A549 (cell line): ENCODE data around the gene PAPSS2. TPM values are rescaled to one million over a fixed set of nuclear protein-coding genes. Genes with fewer than 3 reads are reported as not detected.

Experiments used
- ATAC-seq, 2 experiments: fragments of 200-7000 bp in 1 of 2; fragments of >200 bp in 1 of 2; cut with Nextera tagmentation in 1 of 2; cut with Tn5 transposase in 1 of 2; 3 replicates each; pipeline versions ENCODE4 v1.8.0 to v1.9.1; 2018 to 2020; ENCODE audit warnings: mild to moderate bottlenecking in 1 of 2, moderate library complexity in 1 of 2
- CTCF ChIA-PET: fragments of 300-600 bp; sonication (Branson Sonifier 250); formaldehyde crosslinking; extraction: SDS; loops from one replicate; lab custom pipeline; 2021; ENCODE audit warnings: antibody characterized with exemption, inconsistent platforms; lab: Yijun Ruan, JAX
- POLR2A ChIA-PET: fragments of 350-600 bp; formaldehyde crosslinking; extraction: SDS; loops from one replicate; lab custom pipeline; 2021; ENCODE audit warnings: antibody characterized with exemption, inconsistent platforms; lab: Yijun Ruan, JAX
- DNase-seq, 2 experiments: peaks; one replicate each; pipeline versions ENCODE4 v3.0.0 to v3.0.0-alpha.2; 2011 to 2016; ENCODE audit warnings: low read depth in 1 of 2, low spot score in 1 of 2
- FAIRE-seq: peaks from 2 replicates; lab custom pipeline; 2011; peaks lifted over from hg19 to GRCh38; lab: Jason Lieb, UNC
- H3K27ac ChIP-seq, 2 experiments: fragments of >200 bp; sonication (Bioruptor Twin); formaldehyde crosslinking; 3 replicates each; pipeline ENCODE4 v1.5.1; 2016 to 2017
- H3K4me1 ChIP-seq: fragments of >200 bp; sonication (Bioruptor Twin); formaldehyde crosslinking; 3 replicates; pipeline ENCODE4 v1.6.1; 2016
- H3K4me2 ChIP-seq: fragments of >200 bp; sonication (Bioruptor Twin); formaldehyde crosslinking; 3 replicates; pipeline ENCODE4 v1.6.1; 2016
- H3K4me3 ChIP-seq: fragments of >200 bp; sonication (Bioruptor Twin); formaldehyde crosslinking; 3 replicates; pipeline ENCODE4 v1.5.1; 2016
- H3K9me3 ChIP-seq: fragments of >200 bp; sonication (Bioruptor Twin); formaldehyde crosslinking; 3 replicates; pipeline ENCODE4 v1.6.1; 2016
- CBX2 ChIP-seq: fragments of 200-600 bp; sonication (generic); IDR thresholded peaks from 2 replicates; pipeline ENCODE4 v1.6.1; 2016; ENCODE audit warnings: low read depth, mild to moderate bottlenecking, borderline replicate concordance
- CHD4 ChIP-seq: fragments of 200-600 bp; sonication (generic); IDR thresholded peaks from 2 replicates; pipeline ENCODE4 v1.6.1; 2016; ENCODE audit warnings: antibody characterized with exemption, mild to moderate bottlenecking, borderline replicate concordance
- EHF ChIP-seq: fragments of 250-450 bp; sonication (Bioruptor Pico); IDR thresholded peaks from 2 replicates; pipeline ENCODE4 v1.5.0; 2020; ENCODE audit warnings: mild to moderate bottlenecking
- EHMT2 ChIP-seq: fragments of 200-600 bp; sonication (generic); IDR thresholded peaks from 2 replicates; pipeline ENCODE4 v1.6.1; 2016; ENCODE audit warnings: antibody characterized with exemption, low read depth, mild to moderate bottlenecking, moderate library complexity
- FOSL2 ChIP-seq, 2 experiments: fragments of 450-650 bp in 1 of 2; fragments of >200 bp in 1 of 2; sonication (Bioruptor Twin) in 1 of 2; formaldehyde crosslinking; IDR thresholded peaks; 2 replicates each; pipeline versions ENCODE4 v1.5.0 to v1.6.1; 2016 to 2020; ENCODE audit warnings: mild to moderate bottlenecking in 1 of 2, moderate library complexity in 1 of 2
- GATA3 ChIP-seq: IDR thresholded peaks from 2 replicates; pipeline ENCODE4 v1.6.1; 2012; ENCODE audit warnings: borderline replicate concordance
- HOXB13 ChIP-seq: fragments of 250-450 bp; sonication (Bioruptor Pico); IDR thresholded peaks from 2 replicates; pipeline ENCODE4 v1.5.0; 2020; ENCODE audit warnings: low read depth, mild to moderate bottlenecking, moderate library complexity
- JUNB ChIP-seq: fragments of >200 bp; sonication (Bioruptor Twin); formaldehyde crosslinking; IDR thresholded peaks from 2 replicates; pipeline ENCODE4 v1.6.1; 2016
- KDM1A ChIP-seq: fragments of 200-600 bp; sonication (generic); IDR thresholded peaks from 2 replicates; pipeline ENCODE4 v1.6.1; 2016; ENCODE audit warnings: low read depth, mild to moderate bottlenecking
- MAFK ChIP-seq: fragments of 450-650 bp; IDR thresholded peaks from 2 replicates; pipeline ENCODE4 v1.6.1; 2014; ENCODE audit not compliant: partially characterized antibody
- NFE2L2 ChIP-seq: fragments of 150-350 bp; conservative IDR thresholded peaks from 2 replicates; pipeline ENCODE4 v1.6.1; 2014; ENCODE audit warnings: low read length
- NR3C1 ChIP-seq: fragments of >200 bp; sonication (Bioruptor Twin); formaldehyde crosslinking; IDR thresholded peaks from 3 replicates; pipeline ENCODE4 v1.6.1; 2017
- POLR2AphosphoS2 ChIP-seq: conservative IDR thresholded peaks from 2 replicates; pipeline ENCODE4 v1.6.1; 2012; ENCODE audit warnings: low read length, improper control_type of control experiment, inconsistent platforms
- RFX5 ChIP-seq: fragments of 450-650 bp; IDR thresholded peaks from 2 replicates; pipeline ENCODE4 v1.7.1; 2014; ENCODE audit warnings: antibody characterized with exemption, mild to moderate bottlenecking, moderate library complexity
- WGBS: methylation state at CpG from one replicate; pipeline ENCODE4 v1.1.6; 2017; ENCODE audit errors: missing lambda C conversion rate; 5-methylcytosine and 5-hydroxymethylcytosine counted together
- polyA plus RNA-seq, 4 experiments: library from polyadenylated mRNA; depleted of rRNA in 3 of 4; stranded (reverse); fragments of >200 nt; fragmentation: RNase III in 1 of 4; extraction: RNeasy Plus Mini Kit Qiagen cat#74134 plus additional on column Dnase treatment in 1 of 4; gene quantifications; 2 replicates in 3 of 4; 3 replicates in 1 of 4; pipeline ENCODE4 v1.2.3, GENCODE V29; 2011 to 2017
- TF ChIP-seq, protein P1 (sequence below): fragments of >200 bp; sonication (Bioruptor Twin); formaldehyde crosslinking; IDR thresholded peaks from 3 replicates; pipeline ENCODE4 v1.5.1; 2016
- TF ChIP-seq, protein P2 (sequence below): fragments of 250-450 bp; sonication (Bioruptor Pico); IDR thresholded peaks from 2 replicates; pipeline ENCODE4 v1.5.0; 2021; ENCODE audit warnings: mild to moderate bottlenecking, moderate library complexity, borderline replicate concordance

Gene PAPSS2
- polyA plus RNA-seq, 2 of the 4 experiments (the other 2 are of a cell fraction), result 27.7 to 29.0 TPM

- ChIA-PET CTCF (no interaction called here), POLR2A (no interaction called here)
- Histone ChIP-seq H3K9me3 (no peaks in the 10 kb centered on the region), H3K27ac (no peak overlapping the region), H3K4me2 (no peak overlapping the region), H3K4me1 (no peaks in the 10 kb centered on the region), H3K4me3 (no peak overlapping the region)
- TF ChIP-seq MAFK (no peak), CHD4 (no peak)
- TF ChIP-seq, protein P1, sequence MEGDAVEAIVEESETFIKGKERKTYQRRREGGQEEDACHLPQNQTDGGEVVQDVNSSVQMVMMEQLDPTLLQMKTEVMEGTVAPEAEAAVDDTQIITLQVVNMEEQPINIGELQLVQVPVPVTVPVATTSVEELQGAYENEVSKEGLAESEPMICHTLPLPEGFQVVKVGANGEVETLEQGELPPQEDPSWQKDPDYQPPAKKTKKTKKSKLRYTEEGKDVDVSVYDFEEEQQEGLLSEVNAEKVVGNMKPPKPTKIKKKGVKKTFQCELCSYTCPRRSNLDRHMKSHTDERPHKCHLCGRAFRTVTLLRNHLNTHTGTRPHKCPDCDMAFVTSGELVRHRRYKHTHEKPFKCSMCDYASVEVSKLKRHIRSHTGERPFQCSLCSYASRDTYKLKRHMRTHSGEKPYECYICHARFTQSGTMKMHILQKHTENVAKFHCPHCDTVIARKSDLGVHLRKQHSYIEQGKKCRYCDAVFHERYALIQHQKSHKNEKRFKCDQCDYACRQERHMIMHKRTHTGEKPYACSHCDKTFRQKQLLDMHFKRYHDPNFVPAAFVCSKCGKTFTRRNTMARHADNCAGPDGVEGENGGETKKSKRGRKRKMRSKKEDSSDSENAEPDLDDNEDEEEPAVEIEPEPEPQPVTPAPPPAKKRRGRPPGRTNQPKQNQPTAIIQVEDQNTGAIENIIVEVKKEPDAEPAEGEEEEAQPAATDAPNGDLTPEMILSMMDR, result no peak
- ATAC-seq, result no peak
- no peak for DNase-seq
- WGBS, result 84% methylated on average over 6 of the region's 6 CpGs
- FAIRE-seq, result no peak
These were observed 63.8 kb downstream of the PAPSS2 start for GRCh38 chr10:87723500-87723899.

GRCh38 chr10:87724789-87725188 lies 65.1 kb downstream of the PAPSS2 start:
- no peak for TF ChIP-seq EHMT2
- TF ChIP-seq, protein P2, sequence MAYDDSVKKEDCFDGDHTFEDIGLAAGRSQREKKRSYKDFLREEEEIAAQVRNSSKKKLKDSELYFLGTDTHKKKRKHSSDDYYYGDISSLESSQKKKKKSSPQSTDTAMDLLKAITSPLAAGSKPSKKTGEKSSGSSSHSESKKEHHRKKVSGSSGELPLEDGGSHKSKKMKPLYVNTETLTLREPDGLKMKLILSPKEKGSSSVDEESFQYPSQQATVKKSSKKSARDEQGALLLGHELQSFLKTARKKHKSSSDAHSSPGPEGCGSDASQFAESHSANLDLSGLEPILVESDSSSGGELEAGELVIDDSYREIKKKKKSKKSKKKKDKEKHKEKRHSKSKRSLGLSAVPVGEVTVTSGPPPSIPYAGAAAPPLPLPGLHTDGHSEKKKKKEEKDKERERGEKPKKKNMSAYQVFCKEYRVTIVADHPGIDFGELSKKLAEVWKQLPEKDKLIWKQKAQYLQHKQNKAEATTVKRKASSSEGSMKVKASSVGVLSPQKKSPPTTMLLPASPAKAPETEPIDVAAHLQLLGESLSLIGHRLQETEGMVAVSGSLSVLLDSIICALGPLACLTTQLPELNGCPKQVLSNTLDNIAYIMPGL, result no peak
- no peak for TF ChIP-seq CBX2
- Histone ChIP-seq H3K27ac (no peak overlapping the region), H3K9me3 (no peaks in the 10 kb centered on the region), H3K4me2 (no peak overlapping the region), H3K4me3 (no peak overlapping the region), H3K4me1 (no peaks in the 10 kb centered on the region)
- DNase-seq (no peak), ATAC-seq (no peak), FAIRE-seq (no peak)
- WGBS, result 95% methylated on average over 5 of the region's 5 CpGs
- POLR2A ChIA-PET, result no interaction called here
- CTCF ChIA-PET, result interaction anchor here (0.6 to 2.6 kb wide), 3 partner anchors 9 to 1086 kb away, joined by 3 to 12 read pairs (median 5); no protein-coding TSS in a partner anchor

DNA sequence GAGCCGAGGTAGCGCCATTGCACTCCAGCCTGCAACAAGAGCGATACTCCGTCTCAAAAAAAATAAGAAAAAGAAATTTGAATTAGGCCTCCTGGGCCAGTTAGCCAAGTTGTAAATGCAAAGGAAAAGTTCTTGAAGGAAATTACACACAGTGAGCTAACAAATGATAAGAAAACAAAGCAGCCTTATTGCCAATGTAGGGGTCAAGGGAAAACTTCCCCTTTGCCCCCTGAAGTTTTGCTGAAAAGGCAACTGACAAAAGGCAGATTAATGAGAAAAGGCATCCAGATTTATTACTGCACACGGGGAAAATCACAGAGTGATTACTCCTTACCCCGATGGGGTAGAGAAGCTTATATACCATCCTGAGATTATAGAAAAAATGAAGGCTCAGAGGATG lies 70.3 kb downstream of the PAPSS2 start:
- no peak for DNase-seq
- Histone ChIP-seq H3K27ac (no peak overlapping the region), H3K9me3 (no peaks in the 10 kb centered on the region), H3K4me2 (no peak overlapping the region), H3K4me3 (no peak overlapping the region), H3K4me1 (peaks cover 4% of the 10 kb centered on the region)
- TF ChIP-seq EHF (CRISPR knock-in tag) (no peak), JUNB (no peak), HOXB13 (CRISPR knock-in tag) (no peak)
- CTCF ChIA-PET, result interaction anchor here (1.3 to 1.9 kb wide), 4 partner anchors 9 to 68 kb away, joined by 3 to 5 read pairs (median 5); no protein-coding TSS in a partner anchor
- POLR2A ChIA-PET, result no interaction called here
- FAIRE-seq, result no peak
- ATAC-seq, result no peak
- WGBS, result 89% methylated on average over 6 of the region's 6 CpGs

DNA sequence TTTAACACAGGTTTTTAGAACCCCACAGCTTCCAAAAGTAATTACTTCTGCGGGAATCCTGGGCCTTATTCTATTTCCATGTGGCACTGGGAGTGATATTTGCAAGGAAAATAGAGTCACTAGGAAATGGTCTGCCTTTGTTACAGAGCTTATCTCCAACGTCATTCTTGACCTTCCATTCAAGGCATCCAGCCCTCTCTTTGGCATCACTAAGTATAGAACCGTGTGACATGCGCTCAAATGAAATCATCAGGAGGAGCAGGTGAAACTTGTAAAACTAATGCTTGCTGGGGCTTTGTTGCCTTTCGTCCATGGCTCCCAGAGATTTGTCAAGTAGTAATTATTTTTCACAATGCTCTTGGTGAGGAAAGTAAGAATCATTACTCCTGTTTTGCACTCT lies 73.4 kb downstream of the PAPSS2 start:
- Histone ChIP-seq H3K4me1 (peaks cover 7% of the 10 kb centered on the region), H3K4me2 (no peak overlapping the region), H3K27ac (no peak overlapping the region), H3K9me3 (no peaks in the 10 kb centered on the region), H3K4me3 (no peak overlapping the region)
- TF ChIP-seq GATA3, result no peak
- TF ChIP-seq, protein P2, result no peak
- no peak for TF ChIP-seq KDM1A
- no peak for TF ChIP-seq NR3C1
- no peak for TF ChIP-seq FOSL2 (IDR thresholded peaks at IDR 0.05)
- TF ChIP-seq FOSL2 (CRISPR knock-in tag; IDR thresholded peaks at IDR 0.05), result no peak
- no peak for TF ChIP-seq CHD4
- no peak for TF ChIP-seq RFX5
- TF ChIP-seq NFE2L2, result no peak
- no peak for TF ChIP-seq POLR2AphosphoS2
- no peak for TF ChIP-seq JUNB
- no peak for TF ChIP-seq EHF (CRISPR knock-in tag)
- FAIRE-seq, result no peak
- no peak for DNase-seq
- CTCF ChIA-PET, result interaction anchor here (1.0 to 4.8 kb wide), 11 partner anchors 7 to 199 kb away, joined by 3 to 33 read pairs (median 12); partner anchors contain the start of gene PAPSS2
- WGBS, result 68% methylated on average over 5 of the region's 5 CpGs
- POLR2A ChIA-PET, result no interaction called here
- no peak for ATAC-seq
